K562 (cell line): Measurements from ENCODE around the gene POLD2. TPM values are rescaled to one million over a fixed set of nuclear protein-coding genes. Genes with fewer than 3 reads are reported as not detected.
A peak's percentile ranks its signal among the peaks of the same experiment; 100 is the strongest.

ENCODE experiments used
- CHCHD3 ChIP-seq: fragments of 250-450 bp; sonication (Bioruptor Pico); IDR thresholded peaks from 2 replicates; pipeline ENCODE4 v2.1.2; 2022; ENCODE audit warnings: mild to moderate bottlenecking
- EHMT2 ChIP-seq: fragments of 450-650 bp; IDR thresholded peaks from 2 replicates; pipeline ENCODE4 v1.6.1; 2018; ENCODE audit warnings: antibody characterized with exemption
- HNRNPLL ChIP-seq: fragments of 200-400 bp; formaldehyde crosslinking; IDR thresholded peaks from 2 replicates; pipeline ENCODE4 v1.6.1; 2017; ENCODE audit warnings: low read length, low read depth, mild to moderate bottlenecking; ENCODE audit not compliant: poor library complexity, severe bottlenecking
- ILK ChIP-seq: fragments of 450-650 bp; IDR thresholded peaks from 2 replicates; pipeline ENCODE4 v1.6.1; 2016; ENCODE audit warnings: missing genetic modification characterization, low read depth, mild to moderate bottlenecking, missing compliant biosample characterization, moderate library complexity, borderline replicate concordance
- TEAD4 ChIP-seq, 2 experiments: sonication (generic) in 1 of 2; formaldehyde crosslinking in 1 of 2; IDR thresholded peaks; 2 replicates each; pipeline versions ENCODE4 v1.6.1 to v1.8.0; 2012 to 2022; ENCODE audit warnings: borderline replicate concordance in 1 of 2, inconsistent platforms in 1 of 2, low read length in 1 of 2, mild to moderate bottlenecking in 1 of 2, missing genetic modification reagents in 1 of 2
- ZNF436 ChIP-seq: fragments of 250-450, 450-650 bp; sonication (Bioruptor Pico); formaldehyde crosslinking; IDR thresholded peaks from 2 replicates; pipeline ENCODE4 v1.7.0; 2020; ENCODE audit warnings: mild to moderate bottlenecking
- ZNF668 ChIP-seq: fragments of 250-450 bp; sonication (Bioruptor Pico); IDR thresholded peaks from 2 replicates; pipeline ENCODE4 v1.8.0; 2022; ENCODE audit warnings: mild to moderate bottlenecking, inconsistent platforms
- ZNF699 ChIP-seq: fragments of 250-450 bp; sonication (Bioruptor Pico); IDR thresholded peaks from 2 replicates; pipeline ENCODE4 v1.8.0; 2021; ENCODE audit warnings: mild to moderate bottlenecking, moderate library complexity; ENCODE audit not compliant: insufficient replicate concordance
- polyA plus RNA-seq, 8 experiments: library from polyadenylated mRNA; depleted of rRNA in 4 of 8; stranded (reverse) in 5 of 8; unstranded in 3 of 8; fragments of >200 nt; fragmentation: Nextera tagmentation in 2 of 8; fragmentation: Illumina TruSeq in 1 of 8; extraction: Ambion mirVana in 2 of 8; extraction: Trizol in 1 of 8; gene quantifications; 2 replicates each; pipeline versions ENCODE4 v1.2.1 to v1.2.3, GENCODE V29; 2011 to 2014; ENCODE audit warnings: inconsistent platforms in 1 of 8, missing spikeins in 1 of 8
- total RNA-seq, 7 experiments: library from RNA; depleted of rRNA in 6 of 7; stranded (reverse); fragments of >200 nt in 6 of 7; fragmentation: Illumina TruSeq in 2 of 7; extraction: Trizol in 2 of 7; gene quantifications; 2 replicates each; pipeline versions ENCODE4 v1.2.1 to v1.2.3, GENCODE V29; 2011 to 2021; ENCODE audit warnings: low replicate concordance in 1 of 7
- TF ChIP-seq, protein P1 (sequence below): sonication (generic); formaldehyde crosslinking; IDR thresholded peaks from 2 replicates; pipeline ENCODE4 v1.8.1; 2023; ENCODE audit warnings: missing genetic modification reagents, mild to moderate bottlenecking, borderline replicate concordance
- TF ChIP-seq, protein P2 (sequence below): fragments of 250-450 bp; sonication (Bioruptor Pico); IDR thresholded peaks from 2 replicates; pipeline ENCODE4 v1.4.0; 2020; ENCODE audit warnings: borderline replicate concordance

POLD2 gene
- total and polyA plus RNA-seq, 9 of the 15 experiments (the other 6 are each of a cell fraction or from before 2014, with no cell fraction given) = 29.7 to 259 (median 225) TPM

DNA sequence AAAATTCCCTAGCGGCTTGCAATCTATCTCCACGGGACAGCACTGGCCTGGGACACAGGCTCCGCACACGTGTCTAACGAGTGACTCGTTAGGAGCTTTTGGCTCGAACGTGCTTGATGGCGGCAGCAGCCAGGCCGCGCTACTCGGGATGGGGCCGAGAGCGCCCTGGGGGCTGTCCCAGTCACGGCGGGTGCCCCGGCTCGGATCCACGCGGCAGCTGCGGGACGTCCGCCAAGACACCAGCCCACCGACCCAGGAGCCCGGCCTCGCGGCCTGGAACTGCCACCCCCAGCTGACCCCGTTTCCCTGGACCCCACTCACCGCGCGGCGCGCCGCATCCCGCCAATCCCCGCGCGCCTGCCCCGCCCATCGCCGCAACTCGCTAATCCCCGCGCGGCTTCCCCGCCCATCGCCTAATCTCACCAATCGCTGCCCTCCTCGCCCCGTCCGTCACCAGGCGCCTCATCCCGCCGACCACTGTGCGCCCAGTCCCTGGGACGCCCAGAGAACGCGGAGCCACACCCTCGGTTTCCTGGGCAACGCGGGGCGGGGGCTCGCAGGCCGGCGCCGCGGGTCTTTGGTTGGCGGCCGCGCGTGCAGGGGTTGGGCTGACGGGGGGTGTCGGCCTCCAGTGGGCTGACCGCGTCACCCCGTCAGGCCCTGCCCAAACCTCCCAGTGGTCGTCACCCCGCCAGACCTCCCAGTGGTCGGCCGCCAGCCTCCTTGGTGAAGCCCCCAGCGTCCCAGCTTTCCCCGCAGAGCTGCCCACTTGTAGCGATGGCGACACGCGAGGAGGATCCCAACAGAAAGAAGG, at the start of gene POLD2 (continued):
- TF ChIP-seq HNRNPLL (no peak), ILK (tag) (no peak), CHCHD3 (CRISPR knock-in tag) (no peak), TEAD4 (IDR thresholded peaks at IDR 0.05; ENCODE audit: low read length) (no peak), TEAD4 (CRISPR knock-in tag; IDR thresholded peaks at IDR 0.05; ENCODE audit: borderline replicate concordance) (no peak), ZNF699 (no peak), ZNF668 (no peak), EHMT2 (no peak), ZNF436 (CRISPR knock-in tag) (no peak)
- TF ChIP-seq, protein P1, sequence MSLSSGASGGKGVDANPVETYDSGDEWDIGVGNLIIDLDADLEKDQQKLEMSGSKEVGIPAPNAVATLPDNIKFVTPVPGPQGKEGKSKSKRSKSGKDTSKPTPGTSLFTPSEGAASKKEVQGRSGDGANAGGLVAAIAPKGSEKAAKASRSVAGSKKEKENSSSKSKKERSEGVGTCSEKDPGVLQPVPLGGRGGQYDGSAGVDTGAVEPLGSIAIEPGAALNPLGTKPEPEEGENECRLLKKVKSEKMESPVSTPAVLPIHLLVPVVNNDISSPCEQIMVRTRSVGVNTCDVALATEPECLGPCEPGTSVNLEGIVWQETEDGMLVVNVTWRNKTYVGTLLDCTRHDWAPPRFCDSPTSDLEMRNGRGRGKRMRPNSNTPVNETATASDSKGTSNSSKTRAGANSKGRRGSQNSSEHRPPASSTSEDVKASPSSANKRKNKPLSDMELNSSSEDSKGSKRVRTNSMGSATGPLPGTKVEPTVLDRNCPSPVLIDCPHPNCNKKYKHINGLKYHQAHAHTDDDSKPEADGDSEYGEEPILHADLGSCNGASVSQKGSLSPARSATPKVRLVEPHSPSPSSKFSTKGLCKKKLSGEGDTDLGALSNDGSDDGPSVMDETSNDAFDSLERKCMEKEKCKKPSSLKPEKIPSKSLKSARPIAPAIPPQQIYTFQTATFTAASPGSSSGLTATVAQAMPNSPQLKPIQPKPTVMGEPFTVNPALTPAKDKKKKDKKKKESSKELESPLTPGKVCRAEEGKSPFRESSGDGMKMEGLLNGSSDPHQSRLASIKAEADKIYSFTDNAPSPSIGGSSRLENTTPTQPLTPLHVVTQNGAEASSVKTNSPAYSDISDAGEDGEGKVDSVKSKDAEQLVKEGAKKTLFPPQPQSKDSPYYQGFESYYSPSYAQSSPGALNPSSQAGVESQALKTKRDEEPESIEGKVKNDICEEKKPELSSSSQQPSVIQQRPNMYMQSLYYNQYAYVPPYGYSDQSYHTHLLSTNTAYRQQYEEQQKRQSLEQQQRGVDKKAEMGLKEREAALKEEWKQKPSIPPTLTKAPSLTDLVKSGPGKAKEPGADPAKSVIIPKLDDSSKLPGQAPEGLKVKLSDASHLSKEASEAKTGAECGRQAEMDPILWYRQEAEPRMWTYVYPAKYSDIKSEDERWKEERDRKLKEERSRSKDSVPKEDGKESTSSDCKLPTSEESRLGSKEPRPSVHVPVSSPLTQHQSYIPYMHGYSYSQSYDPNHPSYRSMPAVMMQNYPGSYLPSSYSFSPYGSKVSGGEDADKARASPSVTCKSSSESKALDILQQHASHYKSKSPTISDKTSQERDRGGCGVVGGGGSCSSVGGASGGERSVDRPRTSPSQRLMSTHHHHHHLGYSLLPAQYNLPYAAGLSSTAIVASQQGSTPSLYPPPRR (CRISPR knock-in tag) = no peak
- TF ChIP-seq, protein P2, sequence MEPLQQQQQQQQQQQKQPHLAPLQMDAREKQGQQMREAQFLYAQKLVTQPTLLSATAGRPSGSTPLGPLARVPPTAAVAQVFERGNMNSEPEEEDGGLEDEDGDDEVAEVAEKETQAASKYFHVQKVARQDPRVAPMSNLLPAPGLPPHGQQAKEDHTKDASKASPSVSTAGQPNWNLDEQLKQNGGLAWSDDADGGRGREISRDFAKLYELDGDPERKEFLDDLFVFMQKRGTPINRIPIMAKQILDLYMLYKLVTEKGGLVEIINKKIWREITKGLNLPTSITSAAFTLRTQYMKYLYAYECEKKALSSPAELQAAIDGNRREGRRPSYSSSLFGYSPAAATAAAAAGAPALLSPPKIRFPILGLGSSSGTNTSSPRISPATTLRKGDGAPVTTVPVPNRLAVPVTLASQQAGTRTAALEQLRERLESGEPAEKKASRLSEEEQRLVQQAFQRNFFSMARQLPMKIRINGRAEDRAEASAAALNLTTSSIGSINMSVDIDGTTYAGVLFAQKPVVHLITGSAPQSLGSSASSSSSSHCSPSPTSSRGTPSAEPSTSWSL = 0 out of 2 replicates have a peak, but pooled peaks have one; percentile 29
